BE2C (cell line): Measurements from ENCODE around the gene C1orf174.

Experiments used
- DNase-seq: peaks from one replicate; pipeline ENCODE4 v3.0.0-alpha.2; 2020
- H3K27me3 ChIP-seq: fragments of 250-450 bp; sonication (Bioruptor Pico); 2 replicates; pipeline ENCODE4 v1.5.1; 2020; ENCODE audit warnings: mild to moderate bottlenecking
- H3K36me3 ChIP-seq: fragments of 250-450 bp; sonication (Bioruptor Pico); 2 replicates; pipeline ENCODE4 v1.5.1; 2020; ENCODE audit warnings: mild to moderate bottlenecking
- H3K4me1 ChIP-seq: fragments of 250-450 bp; sonication (Bioruptor Pico); 2 replicates; pipeline ENCODE4 v1.5.1; 2020
- H3K4me3 ChIP-seq: 2 replicates; pipeline ENCODE4 v1.5.1; 2011; ENCODE audit warnings: low read depth, low read length
- H3K9me3 ChIP-seq: fragments of 250-450 bp; sonication (Bioruptor Pico); 2 replicates; pipeline ENCODE4 v1.5.1; 2020
- TF ChIP-seq, protein P1 (sequence below): IDR thresholded peaks from 2 replicates; pipeline ENCODE4 v1.5.1; 2012; ENCODE audit warnings: mild to moderate bottlenecking, low read depth, low read length

Gene C1orf174

GRCh38 chr1:3842912-3843311 is 57.2 kb downstream of the C1orf174 start:
- Histone ChIP-seq H3K36me3 (no peaks in the 10 kb centered on the region; the same call in 1 of the 2 replicates), H3K4me1 (no peaks in the 10 kb centered on the region), H3K27me3 (no peaks in the 10 kb centered on the region), H3K4me3 (no peak overlapping the region), H3K9me3 (no peaks in the 10 kb centered on the region)
- TF ChIP-seq, protein P1, sequence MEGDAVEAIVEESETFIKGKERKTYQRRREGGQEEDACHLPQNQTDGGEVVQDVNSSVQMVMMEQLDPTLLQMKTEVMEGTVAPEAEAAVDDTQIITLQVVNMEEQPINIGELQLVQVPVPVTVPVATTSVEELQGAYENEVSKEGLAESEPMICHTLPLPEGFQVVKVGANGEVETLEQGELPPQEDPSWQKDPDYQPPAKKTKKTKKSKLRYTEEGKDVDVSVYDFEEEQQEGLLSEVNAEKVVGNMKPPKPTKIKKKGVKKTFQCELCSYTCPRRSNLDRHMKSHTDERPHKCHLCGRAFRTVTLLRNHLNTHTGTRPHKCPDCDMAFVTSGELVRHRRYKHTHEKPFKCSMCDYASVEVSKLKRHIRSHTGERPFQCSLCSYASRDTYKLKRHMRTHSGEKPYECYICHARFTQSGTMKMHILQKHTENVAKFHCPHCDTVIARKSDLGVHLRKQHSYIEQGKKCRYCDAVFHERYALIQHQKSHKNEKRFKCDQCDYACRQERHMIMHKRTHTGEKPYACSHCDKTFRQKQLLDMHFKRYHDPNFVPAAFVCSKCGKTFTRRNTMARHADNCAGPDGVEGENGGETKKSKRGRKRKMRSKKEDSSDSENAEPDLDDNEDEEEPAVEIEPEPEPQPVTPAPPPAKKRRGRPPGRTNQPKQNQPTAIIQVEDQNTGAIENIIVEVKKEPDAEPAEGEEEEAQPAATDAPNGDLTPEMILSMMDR: no peak
- DNase-seq: no peak

DNA sequence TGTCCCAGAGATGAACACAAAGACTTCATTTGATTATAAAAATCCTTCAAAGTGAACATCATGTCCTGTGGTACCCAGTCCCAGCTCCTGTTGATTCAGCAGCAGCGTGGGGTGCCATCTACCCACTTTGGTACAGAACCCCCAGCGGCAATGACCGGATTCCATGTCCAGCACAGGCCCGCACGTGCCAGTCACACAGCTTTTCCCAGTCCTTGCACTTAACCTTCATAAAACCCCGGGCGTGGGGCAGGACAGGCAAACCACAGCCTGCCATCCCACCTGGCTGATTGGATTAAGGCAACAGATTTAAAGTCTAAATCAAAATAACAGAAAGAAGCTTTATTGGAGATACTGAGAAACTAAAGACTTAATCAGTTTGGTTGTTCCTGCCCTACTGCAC is 58.6 kb downstream of the C1orf174 start:
- H3K4me1 ChIP-seq: no peaks in the 10 kb centered on the region
- no peaks in the 10 kb centered on the region; the same call in 1 of the 2 replicates for H3K36me3 ChIP-seq
- H3K27me3 ChIP-seq: no peaks in the 10 kb centered on the region
- no peaks in the 10 kb centered on the region for H3K9me3 ChIP-seq
- no peak overlapping the region for H3K4me3 ChIP-seq
- TF ChIP-seq, protein P1: no peak
- DNase-seq: no peak
